OCI-LY1 (cell line): ENCODE measurements around the gene C1orf226.

ENCODE experiments used
- CTCF ChIP-seq: fragments of 200-600 bp; sonication (generic), shearing (Covaris generic); IDR thresholded peaks from 2 replicates; pipeline ENCODE4 v1.5.1; 2017; ENCODE audit warnings: mild to moderate bottlenecking, antibody characterized with exemption, low read length, moderate library complexity, mixed read lengths
- EZH2 ChIP-seq: fragments of 200-600 bp; sonication (generic), shearing (Covaris generic); IDR thresholded peaks from 2 replicates; pipeline ENCODE4 v1.8.0; 2017; ENCODE audit warnings: borderline replicate concordance, mixed run types, mild to moderate bottlenecking, antibody characterized with exemption, low read length, moderate library complexity, mixed read lengths

DNA sequence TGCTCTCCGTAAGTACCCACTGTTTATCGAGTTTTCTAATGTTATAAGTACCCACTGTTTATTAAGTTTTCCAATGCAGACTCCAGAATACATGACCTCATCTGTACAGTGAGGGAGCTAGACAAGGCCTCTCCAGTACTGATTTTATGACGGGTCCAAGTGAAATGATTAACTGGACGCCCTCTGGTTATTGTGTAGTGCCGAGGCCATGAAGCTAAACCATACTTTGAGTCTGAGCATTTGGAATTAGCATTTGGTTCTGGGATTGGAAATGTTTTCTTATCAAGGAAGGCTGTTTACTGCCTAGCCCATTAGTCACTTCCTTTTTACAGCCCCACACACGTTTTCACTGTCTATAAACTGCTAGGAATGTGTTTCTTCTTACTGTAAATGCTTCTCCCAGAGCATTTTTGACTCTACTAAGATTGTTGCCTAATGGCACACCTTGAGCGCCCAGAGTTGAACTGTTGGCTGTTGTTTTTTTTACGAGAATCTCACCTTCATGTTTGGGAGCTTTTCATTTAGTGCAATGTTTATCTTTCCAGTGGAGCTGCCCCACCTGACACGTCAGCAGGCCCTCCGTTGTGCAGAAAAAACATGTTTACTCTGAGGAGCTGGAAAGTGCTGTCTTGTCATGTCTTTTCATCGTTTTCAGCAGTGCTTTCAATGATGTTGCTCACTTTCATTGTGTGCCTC, 31.7 kb upstream of the C1orf226 start:
- TF ChIP-seq CTCF = no peak
- no peak for TF ChIP-seq EZH2
